ENCODE measurements around the gene CDC42EP4.

- TF ChIP-seq CTCF (IDR thresholded peaks at IDR 0.05; ENCODE audit: poor library complexity, severe bottlenecking) (no peak), EZH2 (IDR thresholded peaks at IDR 0.05; ENCODE audit: borderline replicate concordance, insufficient read depth, low read length, poor library complexity, severe bottlenecking) (no peak), POLR2AphosphoS5 (IDR thresholded peaks at IDR 0.05) (no peak), TAF1 (IDR thresholded peaks at IDR 0.05; ENCODE audit: low read depth) (no peak), REST (IDR thresholded peaks at IDR 0.05; ENCODE audit: borderline replicate concordance) (no peak)
Observed at GRCh38 chr17:73284906-73285602, 26.7 kb downstream of the CDC42EP4 start.

Measured in neural cell (in vitro differentiated cells).